ENCODE measurements around the gene GDF10.

Gene GDF10

DNA sequence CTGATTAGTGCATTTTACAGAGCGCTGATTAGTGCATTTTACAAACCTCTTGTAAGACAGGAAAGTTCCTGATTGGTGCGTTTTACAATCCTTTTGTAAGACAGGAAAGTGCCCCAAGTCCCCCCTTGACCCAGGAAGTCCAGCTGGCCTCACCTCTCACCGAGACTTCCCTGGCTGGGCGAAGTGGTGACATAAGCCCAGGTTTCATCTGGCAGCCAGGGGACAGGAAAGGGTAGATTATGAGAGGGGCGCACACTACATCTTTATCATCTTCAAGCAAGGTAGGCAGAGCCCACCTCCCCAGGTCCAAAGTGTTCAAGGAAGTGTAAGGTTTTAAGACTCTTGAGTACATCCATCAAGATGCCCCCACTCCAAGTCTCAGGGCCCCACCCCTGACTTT lies 5.5 kb upstream of the GDF10 start:
- DNase-seq (no peak), ATAC-seq (no peak)

GRCh38 chr10:47295411-47295810 lies 4.6 kb upstream of the GDF10 start:
- DNase-seq (no peak), ATAC-seq (no peak)

GRCh38 chr10:47296156-47296894 lies 3.7 kb upstream of the GDF10 start:
- no peak for DNase-seq

GRCh38 chr10:47296941-47297340 lies 3.1 kb upstream of the GDF10 start:
- DNase-seq (no peak), ATAC-seq (no peak)

More at GRCh38 chr10:47296156-47296894, 3.7 kb upstream of the GDF10 start:
- ATAC-seq: no peak

DNA sequence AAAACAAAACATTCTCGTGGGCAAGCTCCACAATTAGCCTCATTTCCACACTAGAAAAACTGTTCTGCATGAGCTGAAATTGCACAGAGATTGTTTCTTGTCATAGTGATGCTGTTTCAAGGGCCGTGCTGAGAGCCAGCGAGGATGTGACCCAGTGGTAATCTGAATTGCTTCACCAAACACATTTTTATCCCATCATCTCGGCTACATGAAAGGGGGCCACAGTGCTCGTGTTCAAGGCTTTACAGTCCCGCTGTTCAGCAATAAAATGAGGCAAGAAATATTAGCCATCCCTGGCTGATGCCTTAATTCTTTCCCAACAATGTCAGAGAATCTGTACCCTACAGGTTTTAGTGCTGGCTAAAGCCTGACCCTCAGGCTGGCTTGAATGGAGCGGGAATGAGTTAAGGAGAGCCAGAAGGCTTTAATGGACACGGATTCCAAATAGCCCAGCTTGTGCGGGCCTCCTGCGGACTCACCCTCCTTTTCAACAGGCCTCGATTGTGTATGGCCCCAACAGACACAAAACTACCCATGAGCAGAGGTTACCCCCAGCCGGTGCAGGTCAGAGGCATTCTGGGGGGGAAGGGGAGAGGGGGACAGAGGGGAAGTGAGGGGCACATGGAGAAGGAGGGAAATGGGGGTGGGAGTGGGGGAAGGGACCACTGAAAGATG lies 2.0 kb upstream of the GDF10 start:
- no peak for DNase-seq
- ATAC-seq: no peak

DNA sequence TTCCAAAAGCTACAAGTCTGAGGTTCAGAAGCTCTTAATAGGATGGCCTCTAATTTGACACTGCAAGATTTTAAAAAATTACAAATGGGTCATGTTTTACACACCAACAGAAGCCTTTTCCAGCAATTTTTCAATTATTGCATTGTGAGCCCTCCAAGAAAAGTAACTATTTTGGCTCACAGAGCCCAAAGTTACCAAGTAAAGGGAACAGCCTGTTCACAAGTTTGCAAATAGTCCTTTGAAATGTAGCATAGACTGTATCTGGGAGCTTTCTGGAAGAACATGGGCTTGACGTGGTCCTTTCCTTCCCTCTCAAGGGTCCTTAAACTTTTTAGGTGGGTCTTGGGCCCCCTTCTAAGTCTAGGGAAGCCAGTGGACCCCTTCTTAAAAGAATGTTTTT lies 1.3 kb upstream of the GDF10 start:
- ATAC-seq (no peak), DNase-seq (no peak)

- DNase-seq (no peak), ATAC-seq (peak; percentile 19)
Measured at GRCh38 chr10:47300429-47300931, 483 bp downstream of the GDF10 start.

DNA sequence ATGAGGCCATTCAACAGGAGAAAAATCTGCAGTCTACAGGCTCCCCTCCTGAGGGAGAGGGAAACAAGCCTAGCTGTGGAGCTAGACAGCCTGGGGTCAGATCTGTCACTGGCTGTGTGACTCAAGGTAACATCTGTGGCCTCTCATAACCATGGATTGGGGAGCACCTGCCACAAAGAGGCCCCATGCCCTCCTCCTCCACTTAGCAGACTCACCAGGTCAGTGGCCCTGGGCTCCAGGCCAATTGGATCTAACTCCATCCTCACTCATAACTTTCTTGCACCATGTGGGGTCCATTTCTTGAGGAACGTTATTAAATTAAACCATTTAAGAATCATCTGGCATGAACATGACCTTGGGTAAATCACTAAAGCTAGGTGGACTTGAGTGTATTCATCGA lies 1.8 kb downstream of the GDF10 start:
- ATAC-seq (no peak), DNase-seq (no peak)

- ATAC-seq (no peak), DNase-seq (no peak)
Measured at GRCh38 chr10:47303105-47303504, 3.1 kb downstream of the GDF10 start.

DNA sequence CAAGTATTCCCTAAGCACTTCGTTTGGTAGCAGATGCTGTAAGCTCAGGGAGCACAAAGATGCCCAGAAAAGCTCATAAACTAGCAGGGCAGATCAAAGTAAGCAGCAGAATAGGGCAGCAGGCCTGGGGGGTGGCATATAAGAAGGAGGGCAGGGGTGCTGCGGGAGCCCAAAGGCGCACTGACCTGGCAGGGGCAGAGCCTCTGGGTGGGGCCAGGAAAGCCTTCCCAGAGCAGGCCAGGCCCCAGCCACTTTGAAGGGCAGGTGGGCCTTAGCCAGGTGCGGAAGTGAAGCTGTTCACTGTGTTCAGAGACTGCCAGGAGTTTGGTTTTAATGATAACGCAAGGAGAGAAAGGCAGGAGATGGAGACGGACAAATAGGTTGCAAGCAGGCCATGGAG lies 3.9 kb downstream of the GDF10 start:
- ATAC-seq: no peak

GRCh38 chr10:47305566-47305965 lies 5.6 kb downstream of the GDF10 start:
- ATAC-seq: no peak
- DNase-seq: no peak

More for the DNA sequence above, 3.9 kb downstream of the GDF10 start:
- no peak for DNase-seq

DNA sequence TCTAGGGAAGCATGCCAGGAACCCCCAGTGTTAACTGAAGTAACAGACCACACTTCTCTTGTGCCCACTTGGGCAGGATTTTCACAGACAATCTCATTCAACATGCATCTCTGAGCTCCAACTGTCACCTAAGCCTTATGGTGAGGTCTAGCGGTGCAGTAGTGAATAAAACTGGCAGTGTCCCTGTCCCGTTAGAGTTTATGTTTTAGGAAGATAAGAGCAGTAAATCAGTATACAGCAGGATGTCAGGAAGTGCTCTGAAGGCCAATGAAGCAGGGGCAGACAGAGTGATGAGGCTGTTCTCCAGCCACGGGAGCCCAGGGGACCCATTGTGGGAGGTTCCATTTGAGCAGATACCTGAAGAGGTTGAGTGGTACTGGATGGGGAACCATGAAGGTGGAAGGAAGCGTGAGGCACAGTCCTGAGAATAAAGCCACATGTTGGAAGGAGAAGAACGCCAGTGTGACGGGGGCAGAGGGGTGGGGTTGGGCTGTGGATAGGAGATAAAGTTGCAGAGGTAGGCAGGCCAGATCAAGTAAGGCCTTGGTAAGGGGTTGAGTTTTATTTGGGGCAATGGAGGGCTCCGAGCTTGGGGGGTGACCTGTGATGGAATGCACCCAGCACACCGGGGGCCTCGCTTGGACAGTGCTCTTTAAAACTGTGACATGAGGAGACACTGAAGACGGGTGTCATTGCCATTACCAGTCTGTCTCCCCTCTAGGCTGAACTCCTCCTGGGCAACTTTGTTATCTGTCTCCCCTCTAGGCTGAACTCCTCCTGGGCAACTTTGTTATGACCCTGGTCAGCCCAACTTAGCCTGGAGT lies 6.6 kb downstream of the GDF10 start:
- ATAC-seq (no peak), DNase-seq (no peak)

GRCh38 chr10:47307381-47307780 lies 7.4 kb downstream of the GDF10 start:
- ATAC-seq (no peak), DNase-seq (no peak)

GRCh38 chr10:47308775-47309174 lies 8.8 kb downstream of the GDF10 start:
- no peak for ATAC-seq
- no peak for DNase-seq

GRCh38 chr10:47309408-47310089 lies 9.6 kb downstream of the GDF10 start:
- DNase-seq (peak; percentile 25), ATAC-seq (no peak)

DNA sequence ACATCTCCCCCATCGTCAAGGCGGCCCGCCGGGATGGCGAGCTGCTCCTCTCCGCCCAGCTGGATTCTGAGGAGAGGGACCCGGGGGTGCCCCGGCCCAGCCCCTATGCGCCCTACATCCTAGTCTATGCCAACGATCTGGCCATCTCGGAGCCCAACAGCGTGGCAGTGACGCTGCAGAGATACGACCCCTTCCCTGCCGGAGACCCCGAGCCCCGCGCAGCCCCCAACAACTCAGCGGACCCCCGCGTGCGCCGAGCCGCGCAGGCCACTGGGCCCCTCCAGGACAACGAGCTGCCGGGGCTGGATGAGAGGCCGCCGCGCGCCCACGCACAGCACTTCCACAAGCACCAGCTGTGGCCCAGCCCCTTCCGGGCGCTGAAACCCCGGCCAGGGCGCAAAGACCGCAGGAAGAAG lies 10.1 kb downstream of the GDF10 start:
- ATAC-seq (no peak), DNase-seq (no peak)

DNA sequence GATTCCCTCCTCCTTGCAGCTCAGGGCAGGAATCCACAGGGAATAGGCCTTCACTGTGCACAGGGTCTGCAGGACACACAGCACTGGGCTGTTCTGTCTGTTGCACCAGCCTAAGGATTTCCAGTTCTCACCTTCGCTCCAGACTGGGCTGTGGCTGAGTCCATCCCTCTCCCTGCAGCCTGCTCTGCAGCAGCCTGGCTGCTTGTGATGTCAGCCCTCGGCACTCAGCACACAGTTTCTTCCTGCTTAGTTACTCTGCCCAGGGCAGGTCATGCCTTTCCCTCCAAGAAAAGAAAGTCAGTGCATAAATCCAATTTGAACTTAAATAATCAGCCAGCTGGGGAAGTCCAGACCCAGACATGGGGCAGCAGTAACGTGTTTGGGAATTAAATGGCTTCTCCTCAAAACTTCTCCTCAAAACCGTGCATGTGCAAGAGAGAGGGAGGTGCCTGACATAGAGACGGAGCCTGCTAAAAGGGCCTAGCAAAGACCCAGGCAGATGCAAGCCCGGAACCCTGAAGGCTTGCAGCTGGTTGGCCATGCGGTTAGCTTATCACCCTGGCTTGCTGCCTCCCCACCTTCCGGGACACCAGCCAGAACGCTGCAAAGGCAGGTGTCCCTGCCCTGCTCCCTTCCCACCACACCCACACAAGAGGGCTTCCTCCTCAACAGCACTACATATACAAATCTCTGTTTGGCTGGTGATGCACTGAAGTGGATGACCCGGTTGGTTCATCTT lies 11.4 kb downstream of the GDF10 start:
- peak; percentile 27 for DNase-seq
- ATAC-seq: peak; percentile 48

DNA sequence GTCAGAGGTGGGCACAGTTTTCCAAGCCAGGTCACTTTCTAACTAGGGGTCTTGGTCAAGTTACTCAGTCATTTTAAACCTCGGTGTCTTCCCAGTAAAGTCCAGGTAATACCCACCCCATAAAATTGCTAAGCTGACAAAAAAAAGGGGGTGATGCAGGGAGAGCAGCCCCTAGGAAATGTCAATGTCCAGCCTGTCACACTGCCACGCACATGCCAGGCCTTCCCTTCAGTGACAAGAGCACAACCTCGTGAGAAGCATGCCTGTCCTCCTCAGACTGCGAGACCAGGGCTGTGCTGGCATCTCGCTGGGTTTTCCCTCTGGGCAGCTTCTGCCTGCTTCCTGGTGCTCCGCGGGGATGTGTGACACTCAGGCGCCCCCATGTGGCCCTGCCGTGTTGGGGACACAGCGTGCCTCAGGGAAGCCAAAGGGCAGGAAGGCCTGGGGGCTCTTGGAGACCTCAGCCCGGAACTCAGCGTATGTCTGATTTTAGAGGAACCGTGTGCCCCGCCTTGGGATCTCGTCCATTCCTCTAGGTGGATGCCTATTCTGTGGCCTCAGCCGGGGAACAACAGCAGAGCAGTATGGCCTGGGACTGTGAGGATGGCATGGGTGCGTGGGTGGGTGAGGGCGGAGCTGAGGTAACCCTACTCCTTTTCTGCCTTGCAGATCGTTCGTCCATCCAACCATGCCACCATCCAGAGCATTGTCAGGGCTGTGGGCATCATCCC lies 12.1 kb downstream of the GDF10 start:
- ATAC-seq (peak; percentile 90), DNase-seq (peak; percentile 86)

DNA sequence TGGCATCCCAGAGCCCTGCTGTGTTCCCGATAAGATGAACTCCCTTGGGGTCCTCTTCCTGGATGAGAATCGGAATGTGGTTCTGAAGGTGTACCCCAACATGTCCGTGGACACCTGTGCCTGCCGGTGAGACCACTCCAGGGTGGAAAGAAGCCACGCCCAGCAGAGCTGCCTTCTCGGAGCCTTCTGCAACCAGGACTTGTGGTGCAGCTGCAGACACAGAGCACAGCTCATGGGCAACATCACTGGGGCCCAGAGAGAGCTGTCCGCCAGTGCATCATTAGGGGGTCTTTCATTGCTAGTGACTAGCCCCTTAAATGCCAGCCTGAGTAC lies 12.6 kb downstream of the GDF10 start:
- DNase-seq (no peak), ATAC-seq (no peak)

- DNase-seq (no peak), ATAC-seq (no peak)
Measured at GRCh38 chr10:47314416-47314970, 14.5 kb downstream of the GDF10 start.

- DNase-seq: no peak
- no peak for ATAC-seq
Measured at GRCh38 chr10:47315421-47315820, 15.4 kb downstream of the GDF10 start.
